Measurements from ENCODE around the gene PRM1.
"Not testable (repeated sequence)": the region's sequence is repeated elsewhere in the genome, so short reads cannot be mapped to it uniquely, and the experiment has no call there.

Gene PRM1

DNA sequence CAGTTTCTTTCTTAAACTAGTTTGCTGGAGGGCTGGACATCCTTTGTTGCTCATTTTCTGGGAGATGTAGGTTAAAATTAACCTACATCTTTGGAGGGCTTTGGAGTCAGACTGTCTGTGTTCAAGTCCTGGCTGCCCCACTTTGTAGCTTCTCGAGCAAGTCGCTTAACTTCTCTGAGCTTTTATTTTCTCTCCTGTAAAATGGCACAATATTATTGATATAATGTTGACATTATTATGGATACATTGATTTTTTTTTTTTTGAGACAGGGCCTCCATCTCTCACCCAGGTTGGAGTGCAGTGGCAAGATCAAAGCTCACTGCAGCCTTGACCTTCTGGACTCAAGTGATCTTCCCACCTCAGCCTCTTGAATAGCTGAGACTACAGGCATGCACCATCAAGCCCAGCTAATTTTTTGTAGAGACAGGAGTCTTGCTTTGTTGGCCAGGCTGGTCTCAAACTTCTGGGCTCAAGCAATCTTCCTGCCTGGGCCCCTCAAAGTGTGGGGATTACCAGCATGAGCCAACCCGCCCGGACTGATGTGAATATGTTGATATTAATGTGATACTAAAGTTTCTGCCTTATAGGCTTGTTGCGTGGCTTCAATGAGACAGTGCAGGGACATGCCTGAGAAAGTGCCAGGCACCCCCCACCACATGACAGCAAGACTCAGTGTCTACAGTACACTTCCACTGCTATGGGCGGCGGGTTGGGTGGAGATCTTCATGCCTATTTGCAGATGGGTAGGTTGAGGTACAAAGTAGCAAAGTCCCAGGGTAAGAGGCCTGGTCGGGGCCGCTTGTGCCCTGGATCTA lies 32.6 kb upstream of the PRM1 start:
- DNase-seq (ENCODE audit: low read depth), result no peak

DNA sequence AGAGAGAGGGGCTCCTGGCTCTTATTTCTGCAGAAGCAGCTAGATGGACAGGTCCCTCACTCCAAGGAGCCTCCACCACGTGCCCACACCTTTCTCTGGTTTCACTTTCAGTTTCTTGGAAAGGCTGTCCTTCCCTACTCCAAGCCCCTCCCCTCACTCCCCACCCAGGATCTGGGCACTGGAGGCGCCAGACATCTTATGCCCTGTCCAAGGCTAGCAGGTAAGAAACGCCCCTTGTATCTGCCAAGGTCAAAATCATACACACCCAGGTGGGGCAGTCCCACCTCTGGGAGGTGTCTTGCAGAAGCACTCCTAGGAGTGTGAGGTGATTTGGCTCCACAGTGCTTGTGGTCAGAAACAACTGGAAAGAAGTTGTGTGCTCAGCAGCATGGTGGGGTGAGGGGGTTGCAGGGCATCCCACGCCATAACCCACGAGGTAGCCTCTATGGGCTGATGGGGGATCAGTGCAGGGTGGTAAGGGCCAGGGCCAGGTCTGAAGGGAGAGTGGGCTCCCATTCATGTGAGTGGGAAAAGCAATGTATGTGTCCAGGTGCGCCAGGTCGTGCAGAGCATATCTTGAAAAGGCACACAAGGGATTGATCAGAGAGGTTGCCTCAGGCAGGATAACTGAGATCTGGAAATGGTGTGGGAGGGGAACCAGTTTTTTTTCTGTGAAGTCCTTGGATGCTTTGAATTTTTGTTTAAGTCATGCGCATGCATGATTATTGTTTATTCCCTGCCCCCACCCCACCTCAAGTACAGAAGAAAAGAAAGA lies 31.8 kb upstream of the PRM1 start:
- no peak for DNase-seq (ENCODE audit: low read depth)

DNA sequence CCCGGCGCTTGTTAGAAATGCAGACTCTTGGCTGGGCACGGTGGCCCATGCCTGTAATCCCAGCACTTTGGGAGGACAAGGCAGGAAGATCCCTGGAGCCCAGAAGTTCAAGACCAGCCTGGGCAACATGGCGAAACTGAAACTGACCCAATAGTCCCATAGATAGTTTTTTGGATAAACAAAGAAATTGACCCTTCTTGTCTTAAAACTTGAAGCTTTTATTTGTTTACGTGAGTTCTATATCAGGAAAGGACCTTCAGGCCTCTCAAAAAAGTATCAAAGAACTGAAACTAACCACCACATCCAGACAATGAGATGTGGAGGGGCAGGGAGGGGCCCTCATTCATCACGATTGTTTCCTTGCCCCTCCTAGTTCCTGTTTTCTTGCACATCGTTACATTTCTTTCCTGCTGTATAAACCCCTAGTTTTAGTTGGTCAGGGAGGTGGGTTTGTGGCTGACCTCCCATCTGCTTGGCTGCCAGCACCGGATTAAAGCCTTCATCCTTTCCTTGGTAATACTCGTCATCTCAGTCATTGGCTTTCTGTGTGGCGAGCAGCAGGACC lies 29.9 kb upstream of the PRM1 start:
- DNase-seq (ENCODE audit: low read depth), result no peak

- no peak for DNase-seq (ENCODE audit: low read depth)
Observed at GRCh38 chr16:11310634-11310977, 29.5 kb upstream of the PRM1 start.

DNA sequence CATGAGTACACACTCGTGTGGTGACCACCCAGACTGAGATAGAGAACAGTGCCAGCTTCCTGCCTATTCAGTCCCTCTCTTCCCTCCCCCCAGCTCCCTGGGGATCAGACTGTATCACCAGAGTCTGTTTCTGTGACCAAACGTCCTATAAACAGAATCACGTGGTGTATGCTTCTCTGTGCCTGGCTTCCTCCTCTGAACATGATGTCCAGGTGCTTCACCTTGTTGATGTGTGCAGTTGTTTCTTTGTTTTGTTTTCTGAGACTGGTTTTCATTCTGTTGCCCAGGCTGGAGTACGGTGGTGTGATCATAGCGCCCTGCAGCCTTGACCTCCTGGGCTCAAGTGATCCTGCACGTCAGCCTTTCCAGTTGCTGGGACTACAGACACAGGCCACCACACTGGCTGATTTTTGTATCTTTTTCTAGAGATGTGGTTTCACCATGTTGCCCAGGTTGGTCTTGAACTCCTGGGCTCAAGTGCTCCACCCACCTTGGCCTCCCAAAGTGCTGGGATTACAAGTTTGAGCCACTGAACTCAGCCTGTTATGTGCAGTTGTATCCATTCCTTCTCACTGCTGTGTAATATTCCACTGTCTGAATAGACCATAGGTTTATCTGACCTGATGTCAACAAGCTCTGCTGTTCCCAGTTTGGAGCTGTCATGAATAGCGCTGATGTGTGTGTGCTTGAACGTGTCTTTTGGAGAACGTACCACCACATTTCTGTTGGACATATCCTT lies 28.9 kb upstream of the PRM1 start:
- DNase-seq (ENCODE audit: low read depth), result no peak

GRCh38 chr16:11308493-11309283 lies 27.6 kb upstream of the PRM1 start:
- DNase-seq (ENCODE audit: low read depth), result no peak

GRCh38 chr16:11307639-11308492 lies 26.7 kb upstream of the PRM1 start:
- no peak for DNase-seq (ENCODE audit: low read depth)

GRCh38 chr16:11306997-11307638 lies 26.0 kb upstream of the PRM1 start:
- DNase-seq (ENCODE audit: low read depth), result no peak

DNA sequence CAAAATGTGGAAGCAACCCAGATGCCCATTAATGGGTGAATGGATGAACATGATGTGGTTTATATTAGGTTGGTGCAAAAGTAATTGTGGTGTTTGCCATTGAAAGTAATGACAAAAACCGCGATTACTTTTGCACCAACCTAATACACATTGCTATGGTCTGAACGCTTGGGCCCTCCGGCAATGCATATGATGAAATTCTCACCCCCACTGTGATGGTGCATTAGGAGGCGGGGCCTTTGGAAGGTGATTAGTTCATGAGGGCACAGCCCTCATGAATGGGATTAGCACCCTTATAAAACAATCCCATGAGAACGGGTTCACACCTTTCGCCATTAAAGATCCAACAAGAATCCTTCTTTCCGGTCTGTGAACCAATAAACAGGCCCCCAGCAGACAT lies 25.3 kb upstream of the PRM1 start:
- DNase-seq (ENCODE audit: low read depth), result no peak

DNA sequence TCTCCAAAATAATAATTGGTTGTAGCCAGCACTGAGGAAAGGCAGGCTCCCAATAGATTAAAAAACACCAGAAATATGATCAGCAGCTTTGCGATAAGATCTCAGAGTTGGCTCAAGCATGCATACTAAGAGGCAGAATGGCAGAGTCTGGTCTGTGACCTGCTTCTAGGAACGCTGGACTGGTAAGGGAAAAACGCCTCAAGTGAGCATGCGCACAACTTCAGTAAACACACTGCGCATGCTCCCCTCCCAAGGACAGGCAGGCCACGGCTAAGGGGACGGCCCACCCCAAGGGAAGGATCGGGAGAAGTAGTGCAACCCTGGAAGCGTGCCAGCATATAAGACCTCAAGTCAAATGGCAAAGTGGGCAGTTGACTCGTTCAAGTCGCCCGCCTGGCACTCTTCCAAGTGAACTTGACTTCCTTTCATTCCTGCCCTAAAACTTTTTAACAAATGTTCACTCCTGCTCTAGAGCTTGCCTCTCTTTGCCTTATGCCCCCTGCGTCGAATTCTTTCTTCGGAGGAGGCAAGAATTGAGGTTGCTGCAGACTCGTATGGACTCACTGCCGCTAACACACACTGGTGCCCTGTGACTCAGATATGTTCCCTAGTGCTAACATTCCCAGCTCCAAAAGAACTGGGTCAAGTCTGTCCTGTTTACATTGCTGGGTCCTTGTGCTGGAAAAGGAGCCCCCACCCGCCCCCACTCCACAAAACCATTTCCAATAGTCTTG lies 22.4 kb upstream of the PRM1 start:
- DNase-seq (ENCODE audit: low read depth), result no peak

DNA sequence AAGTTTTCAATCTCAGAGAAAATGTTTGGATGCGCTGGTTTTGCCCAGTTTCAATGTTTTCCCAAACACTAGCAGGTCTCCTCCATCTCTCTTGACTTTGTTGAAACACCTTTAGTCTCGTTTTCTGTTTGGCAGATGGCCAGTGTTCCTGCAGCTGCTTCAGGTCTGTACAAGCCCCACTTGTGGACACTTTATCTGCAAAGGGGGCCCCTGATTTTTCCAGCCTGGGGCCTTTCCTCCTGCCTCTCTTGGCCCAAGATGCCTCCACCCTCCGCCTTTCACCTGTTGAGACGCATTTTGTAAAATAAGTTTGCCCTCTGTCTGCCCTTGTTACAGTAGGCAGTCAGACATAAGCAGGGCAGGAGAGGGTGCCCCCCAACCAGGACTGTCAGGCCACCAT lies 21.8 kb upstream of the PRM1 start:
- no peak for DNase-seq (ENCODE audit: low read depth)

- DNase-seq (ENCODE audit: low read depth), result no peak
Observed at GRCh38 chr16:11301645-11302501, 20.7 kb upstream of the PRM1 start.

GRCh38 chr16:11300560-11300892 lies 19.4 kb upstream of the PRM1 start:
- no peak for DNase-seq (ENCODE audit: low read depth)

DNA sequence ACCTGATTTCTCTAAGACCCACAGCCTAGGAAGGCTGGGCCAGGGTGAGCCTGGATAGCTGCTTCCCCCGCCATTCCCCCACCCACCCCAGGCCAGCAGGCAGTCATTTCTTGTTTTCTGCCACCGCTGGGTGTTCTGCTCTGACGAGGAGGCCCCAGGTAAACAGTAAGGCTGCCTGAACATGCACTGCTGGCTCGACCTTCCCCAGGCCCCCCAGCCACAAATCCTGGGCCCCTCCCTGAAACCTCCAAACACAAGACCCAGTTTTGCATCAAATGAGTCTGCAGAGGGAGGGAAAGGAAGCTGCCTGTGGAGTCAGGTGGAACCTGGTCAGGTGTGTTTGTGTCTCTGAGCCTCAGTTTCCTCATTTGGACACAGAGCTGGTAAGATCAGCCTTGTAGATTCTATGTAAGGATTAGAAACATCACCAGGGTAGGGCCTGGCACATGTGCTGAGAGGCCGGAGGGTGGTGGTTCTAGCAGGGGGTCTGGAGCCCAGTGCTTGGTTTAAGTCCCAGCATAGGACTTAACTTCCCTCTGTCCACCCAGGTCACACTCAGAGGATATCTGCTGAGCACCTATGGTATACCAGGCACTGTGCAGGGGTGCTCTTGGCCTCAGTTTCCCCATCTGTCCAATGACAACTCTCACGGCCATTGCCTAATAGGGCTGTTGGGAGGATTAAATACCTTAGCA lies 18.9 kb upstream of the PRM1 start:
- DNase-seq (ENCODE audit: low read depth), result no peak

GRCh38 chr16:11298950-11299547 lies 17.9 kb upstream of the PRM1 start:
- not testable (repeated sequence) for DNase-seq (ENCODE audit: low read depth)

GRCh38 chr16:11298143-11298900 lies 17.2 kb upstream of the PRM1 start:
- no peak for DNase-seq (ENCODE audit: low read depth)

All from stromal cell of bone marrow (primary cell).